PC-3 (cell line): ENCODE measurements around the gene SERAC1. TPM values are rescaled to one million over a fixed set of nuclear protein-coding genes. Genes with fewer than 3 reads are reported as not detected.
A peak's percentile ranks its signal among the peaks of the same experiment; 100 is the strongest.

Source experiments
- ATAC-seq: fragments of 200-7000 bp; cut with Tn5 transposase; 2 replicates; pipeline ENCODE4 v1.9.1; 2020; ENCODE audit warnings: mild to moderate bottlenecking, moderate library complexity
- BruUV-seq: library from RNA; stranded (reverse); fragments of 400-500 nt; replicated peaks from 2 replicates; lab custom pipeline; 2021; lab: Mats Ljungman, UMichigan
- CTCF ChIA-PET: fragments of 300-600 bp; sonication (Branson Sonifier 250); formaldehyde crosslinking; loops from one replicate; lab custom pipeline; 2022; ENCODE audit warnings: antibody characterized with exemption; lab: Charles Lee
- POLR2A ChIA-PET: fragments of 300-600 bp; sonication (Branson Sonifier 250); formaldehyde crosslinking; loops from one replicate; lab custom pipeline; 2022; ENCODE audit warnings: antibody characterized with exemption; ENCODE audit not compliant: unreplicated experiment; lab: Charles Lee
- DNase-seq: peaks from one replicate; pipeline ENCODE4 v3.0.0-alpha.2; 2015
- H2AFZ ChIP-seq: fragments of 300-600 bp; sonication (generic); 2 replicates; pipeline ENCODE4 v1.6.0; 2016; ENCODE audit warnings: antibody characterized with exemption, low read length
- H3F3A ChIP-seq: fragments of 300-600 bp; sonication (generic); one replicate; pipeline ENCODE4 v1.6.0; 2017; ENCODE audit warnings: antibody characterized with exemption, low read length, control low read depth, mild to moderate bottlenecking; ENCODE audit not compliant: unreplicated experiment
- H3K27ac ChIP-seq: fragments of 300-600 bp; sonication (generic); 2 replicates; pipeline ENCODE4 v1.5.1; 2016; ENCODE audit warnings: mild to moderate bottlenecking, low read length
- H3K27me3 ChIP-seq: fragments of 300-600 bp; sonication (generic); 2 replicates; pipeline ENCODE4 v1.6.1; 2016; ENCODE audit warnings: low read length, mixed read lengths
- H3K36me3 ChIP-seq: fragments of 300-600 bp; sonication (generic); 2 replicates; pipeline ENCODE4 v1.6.1; 2016; ENCODE audit warnings: low read depth, mixed run types, low read length, mixed read lengths
- H3K4me1 ChIP-seq: fragments of 300-600 bp; sonication (generic); 2 replicates; pipeline ENCODE4 v1.5.1; 2016; ENCODE audit warnings: low read length; ENCODE audit not compliant: insufficient read depth
- H3K4me2 ChIP-seq: fragments of 300-600 bp; sonication (generic); 2 replicates; pipeline ENCODE4 v1.6.0; 2016; ENCODE audit warnings: low read length
- H3K4me3 ChIP-seq: fragments of 300-600 bp; sonication (generic); 2 replicates; pipeline ENCODE4 v1.5.1; 2016; ENCODE audit warnings: mild to moderate bottlenecking, low read length, mixed read lengths
- H3K79me2 ChIP-seq: fragments of 300-600 bp; sonication (generic); 2 replicates; pipeline ENCODE4 v1.6.1; 2017; ENCODE audit warnings: low read length, mixed read lengths
- H3K9ac ChIP-seq: fragments of 300-600 bp; sonication (generic); 2 replicates; pipeline ENCODE4 v1.6.0; 2016; ENCODE audit warnings: mild to moderate bottlenecking, low read length
- H3K9me2 ChIP-seq: fragments of 300-600 bp; sonication (generic); replicated peaks from 2 replicates; pipeline ENCODE4 v1.6.1; 2016; ENCODE audit warnings: mixed run types, low read length, mixed read lengths
- H3K9me3 ChIP-seq: fragments of 300-600 bp; sonication (generic); 2 replicates; pipeline ENCODE4 v1.6.1; 2016; ENCODE audit warnings: low read length, mixed read lengths
- H4K20me1 ChIP-seq: fragments of 300-600 bp; sonication (generic); 2 replicates; pipeline ENCODE4 v1.6.1; 2016; ENCODE audit warnings: low read length, mixed read lengths
- CTCF ChIP-seq: fragments of 300-600 bp; sonication (generic); conservative IDR thresholded peaks from 2 replicates; pipeline ENCODE4 v1.5.1; 2017; ENCODE audit warnings: antibody characterized with exemption, low read depth, mild to moderate bottlenecking, low read length
- EZH2 ChIP-seq: fragments of 300-600 bp; sonication (generic); IDR thresholded peaks from one replicate; pipeline ENCODE4 v1.6.1; 2017; ENCODE audit warnings: antibody characterized with exemption, mild to moderate bottlenecking, low read length; ENCODE audit not compliant: unreplicated experiment
- EZH2phosphoT487 ChIP-seq: fragments of 300-600 bp; sonication (generic); IDR thresholded peaks from 2 replicates; pipeline ENCODE4 v1.6.1; 2018; ENCODE audit warnings: mild to moderate bottlenecking, antibody characterized with exemption, low read length, borderline replicate concordance
- intact Hi-C: fragments of 100-400 bp; cut with micrococcal nuclease; formaldehyde crosslinking; loops from 2 replicates; pipeline ENCODE4 v1.9.0; 2023
- total RNA-seq: library from RNA; depleted of rRNA; stranded (reverse); fragments of >200 nt; gene quantifications from 2 replicates; pipeline ENCODE4 v1.2.3, GENCODE V29; 2014; rRNA removed

SERAC1 gene
- total RNA-seq, 1 experiment from 2014 or later = 3.9 TPM

DNA sequence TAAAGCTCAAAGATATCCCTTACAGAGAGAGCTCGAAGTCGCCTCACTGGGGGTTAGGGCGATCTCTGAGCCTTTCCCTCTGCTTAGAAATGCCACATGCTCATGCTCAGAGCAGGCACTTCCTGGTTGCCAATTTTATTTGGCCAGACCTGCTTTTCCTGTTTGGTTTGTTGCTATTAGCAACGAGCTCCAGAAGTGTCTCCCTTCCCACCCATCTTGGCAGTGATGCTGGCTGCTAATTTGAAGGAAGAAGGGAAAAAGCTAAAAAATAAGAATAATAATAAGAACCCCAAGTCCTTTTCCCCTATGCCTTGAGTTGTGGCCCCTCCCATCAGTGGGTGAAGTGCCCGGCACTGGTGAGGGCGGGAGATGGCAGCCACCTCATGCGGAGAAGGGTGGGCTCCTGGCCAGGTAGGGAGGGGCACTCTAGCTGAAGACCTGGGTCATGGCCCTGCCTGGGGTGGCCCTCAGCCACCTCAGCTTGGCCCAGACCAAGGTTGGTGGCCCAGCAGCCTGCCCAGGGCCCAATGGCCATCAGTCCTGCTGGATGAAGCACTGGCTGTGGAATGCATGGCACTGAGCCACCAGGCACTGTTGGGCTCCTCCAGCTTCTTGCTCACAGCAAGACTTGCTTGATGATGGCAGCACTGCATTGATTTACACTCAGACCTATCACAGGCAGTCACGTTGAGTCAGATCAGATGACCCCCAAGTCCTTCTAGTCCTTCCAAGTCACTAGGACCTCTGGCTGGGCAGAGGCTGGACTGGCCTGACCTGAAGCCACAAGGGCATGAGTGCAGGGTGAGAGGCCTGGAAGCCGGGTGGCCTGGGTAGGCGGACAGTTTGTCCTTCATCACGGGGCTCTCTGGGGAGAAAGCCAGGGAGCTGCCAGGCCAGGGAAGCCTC lies 107.4 kb downstream of the SERAC1 start:
- H3K36me3 ChIP-seq = 0 out of 2 replicates have a peak, but pooled peaks cover 8% of the 10 kb centered on the region
- H4K20me1 ChIP-seq = no peaks in the 10 kb centered on the region
- intact Hi-C loops = no loop called here
- H3K9me3 ChIP-seq = no peaks in the 10 kb centered on the region
- H3K27me3 ChIP-seq = no peaks in the 10 kb centered on the region
- no peaks in the 10 kb centered on the region for H3K9me2 ChIP-seq
- ATAC-seq = peak; percentile 25
- no peak for TF ChIP-seq EZH2phosphoT487
- no peak for TF ChIP-seq EZH2
- no peak for TF ChIP-seq CTCF
- H3K4me1 ChIP-seq = peaks cover 49% of the 10 kb centered on the region
- H3K4me3 ChIP-seq = no peak overlapping the region
- peak overlapping the region; percentile 83 for H3K9ac ChIP-seq
- ChIA-PET CTCF (no interaction called here), POLR2A (no interaction called here)
- H3F3A ChIP-seq = no peaks in the 10 kb centered on the region
- peak overlapping the region; percentile 93 for H3K27ac ChIP-seq
- peak overlapping the region; percentile 21; the same call in 1 of the 2 replicates for H2AFZ ChIP-seq
- peak; percentile 93 for DNase-seq
- peak overlapping the region; percentile 33 for H3K4me2 ChIP-seq
- peaks cover 11% of the 10 kb centered on the region; the same call in 1 of the 2 replicates for H3K79me2 ChIP-seq
- no TSS peak for BruUV-seq

Other genes starting within 250 kb of the SERAC1 start
- 21.5 and 24.9 TPM in 2 replicates for gene SYNJ2, start 186.4 kb downstream of the SERAC1 start, total RNA-seq
- 2.8 and 3.0 TPM in 2 replicates for gene GTF2H5, start 88 bp upstream of the SERAC1 start, total RNA-seq
- 21.5 and 29.5 TPM in 2 replicates for gene TULP4, start 144.2 kb upstream of the SERAC1 start, total RNA-seq